ENCODE data around the gene CDC42EP4. TPM values are rescaled to one million over a fixed set of nuclear protein-coding genes. Genes with fewer than 3 reads are reported as not detected.

Gene CDC42EP4
- total RNA-seq, 1 experiment from 2014 or later = 48.4 TPM

DNA sequence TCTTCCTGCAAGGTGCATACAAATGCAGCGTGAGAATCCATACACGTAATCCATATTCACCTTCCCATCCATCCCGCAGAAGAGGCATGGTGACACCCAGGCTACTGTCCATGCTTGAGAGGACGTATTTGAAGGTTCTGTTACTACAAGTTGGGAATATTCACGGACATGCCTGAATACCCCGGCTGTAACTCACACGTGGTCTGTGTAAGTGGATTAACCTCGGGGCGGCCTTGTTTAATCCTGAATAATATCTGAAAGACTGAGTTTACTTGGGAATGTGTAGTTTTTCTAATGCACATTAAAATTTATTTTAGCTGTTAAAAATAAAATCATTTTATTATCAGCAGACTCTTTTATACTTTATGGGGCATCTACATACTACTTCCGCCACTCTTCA is 63.3 kb downstream of the CDC42EP4 start:
- intact Hi-C loops (cut with micrococcal nuclease; ENCODE audit: unreplicated experiment) = no loop called here
- Histone ChIP-seq H3K4me3 (no peak overlapping the region), H3K27me3 (ENCODE audit: insufficient read depth, low read depth) (no peaks in the 10 kb centered on the region), H3K4me2 (no peak overlapping the region), H3K9me3 (ENCODE audit: insufficient read depth, low read depth) (no peaks in the 10 kb centered on the region), H3K36me3 (ENCODE audit: low read depth) (no peaks in the 10 kb centered on the region), H3K79me2 (ENCODE audit: low read depth) (no peaks in the 10 kb centered on the region), H3K4me1 (replicated peaks; ENCODE audit: insufficient read depth) (no peaks in the 10 kb centered on the region), H2AFZ (no peak overlapping the region), H3K9me2 (ENCODE audit: insufficient read depth) (no peaks in the 10 kb centered on the region), H3F3A (ENCODE audit: insufficient read depth, low read depth) (no peaks in the 10 kb centered on the region), H4K20me1 (ENCODE audit: insufficient read depth) (no peaks in the 10 kb centered on the region), H3K27ac (no peak overlapping the region)
- BruUV-seq (replicated peaks) = no TSS peak
- ChIA-PET CTCF (interaction anchor here (0.6 to 1.4 kb wide), 2 partner anchors 122 to 360 kb away, joined by 3 read pairs; no protein-coding TSS in a partner anchor), POLR2A (ENCODE audit: unreplicated experiment) (no interaction called here)
- DNase-seq = no peak
- no peak for TF ChIP-seq EZH2 (IDR thresholded peaks at IDR 0.05; ENCODE audit: low read depth)
- TF ChIP-seq, protein P1, sequence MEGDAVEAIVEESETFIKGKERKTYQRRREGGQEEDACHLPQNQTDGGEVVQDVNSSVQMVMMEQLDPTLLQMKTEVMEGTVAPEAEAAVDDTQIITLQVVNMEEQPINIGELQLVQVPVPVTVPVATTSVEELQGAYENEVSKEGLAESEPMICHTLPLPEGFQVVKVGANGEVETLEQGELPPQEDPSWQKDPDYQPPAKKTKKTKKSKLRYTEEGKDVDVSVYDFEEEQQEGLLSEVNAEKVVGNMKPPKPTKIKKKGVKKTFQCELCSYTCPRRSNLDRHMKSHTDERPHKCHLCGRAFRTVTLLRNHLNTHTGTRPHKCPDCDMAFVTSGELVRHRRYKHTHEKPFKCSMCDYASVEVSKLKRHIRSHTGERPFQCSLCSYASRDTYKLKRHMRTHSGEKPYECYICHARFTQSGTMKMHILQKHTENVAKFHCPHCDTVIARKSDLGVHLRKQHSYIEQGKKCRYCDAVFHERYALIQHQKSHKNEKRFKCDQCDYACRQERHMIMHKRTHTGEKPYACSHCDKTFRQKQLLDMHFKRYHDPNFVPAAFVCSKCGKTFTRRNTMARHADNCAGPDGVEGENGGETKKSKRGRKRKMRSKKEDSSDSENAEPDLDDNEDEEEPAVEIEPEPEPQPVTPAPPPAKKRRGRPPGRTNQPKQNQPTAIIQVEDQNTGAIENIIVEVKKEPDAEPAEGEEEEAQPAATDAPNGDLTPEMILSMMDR (conservative IDR thresholded peaks at IDR 0.05) = no peak

DNA sequence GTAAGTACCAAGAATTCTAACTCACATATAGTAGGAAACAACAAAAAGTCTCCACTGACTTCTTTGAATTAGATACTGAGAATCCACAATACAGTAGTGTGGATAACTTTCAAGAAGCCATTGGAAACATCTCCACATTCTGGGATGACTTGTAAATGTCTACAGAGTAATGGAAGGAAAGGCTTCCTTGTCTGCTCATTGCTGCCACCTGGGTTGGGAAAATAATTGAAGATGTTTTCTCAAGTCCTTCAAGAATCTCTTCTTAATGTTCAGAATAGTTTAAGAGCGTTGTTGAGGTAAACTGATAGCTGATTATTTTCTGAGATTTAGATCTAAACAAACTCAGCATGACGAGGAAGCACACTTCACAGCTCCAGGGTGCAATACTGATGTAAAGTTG is 64.1 kb downstream of the CDC42EP4 start:
- H3K9me3 ChIP-seq (ENCODE audit: insufficient read depth, low read depth) = no peaks in the 10 kb centered on the region
- intact Hi-C loops (cut with micrococcal nuclease; ENCODE audit: unreplicated experiment) = no loop called here
- H3K79me2 ChIP-seq (ENCODE audit: low read depth) = no peaks in the 10 kb centered on the region
- H3K27ac ChIP-seq = no peak overlapping the region
- H3K4me3 ChIP-seq = no peak overlapping the region
- H4K20me1 ChIP-seq (ENCODE audit: insufficient read depth) = no peaks in the 10 kb centered on the region
- DNase-seq = no peak
- H3F3A ChIP-seq (ENCODE audit: insufficient read depth, low read depth) = no peaks in the 10 kb centered on the region
- no peaks in the 10 kb centered on the region for H3K27me3 ChIP-seq (ENCODE audit: insufficient read depth, low read depth)
- no peak for TF ChIP-seq EZH2 (IDR thresholded peaks at IDR 0.05; ENCODE audit: low read depth)
- TF ChIP-seq, protein P1 (conservative IDR thresholded peaks at IDR 0.05) = no peak; the same call in 1 of the 2 replicates
- no peaks in the 10 kb centered on the region for H3K4me1 ChIP-seq (replicated peaks; ENCODE audit: insufficient read depth)
- ChIA-PET CTCF (interaction anchor here (1.4 kb wide), 1 partner anchor 122 kb away, joined by 3 read pairs; no protein-coding TSS in a partner anchor), POLR2A (ENCODE audit: unreplicated experiment) (no interaction called here)
- H3K36me3 ChIP-seq (ENCODE audit: low read depth) = no peaks in the 10 kb centered on the region
- BruUV-seq (replicated peaks) = no TSS peak
- no peak overlapping the region for H3K4me2 ChIP-seq
- H2AFZ ChIP-seq = no peak overlapping the region
- no peaks in the 10 kb centered on the region for H3K9me2 ChIP-seq (ENCODE audit: insufficient read depth)

GRCh38 chr17:73240561-73240960 is 71.2 kb downstream of the CDC42EP4 start:
- POLR2A ChIA-PET (ENCODE audit: unreplicated experiment) = no interaction called here
- Histone ChIP-seq H2AFZ (no peak overlapping the region), H3K9me3 (ENCODE audit: insufficient read depth, low read depth) (no peaks in the 10 kb centered on the region), H3K36me3 (ENCODE audit: low read depth) (0 out of 2 replicates have a peak, but pooled peaks cover 5% of the 10 kb centered on the region), H3K27me3 (ENCODE audit: insufficient read depth, low read depth) (no peaks in the 10 kb centered on the region), H3K4me2 (no peak overlapping the region), H3K4me3 (no peak overlapping the region), H3K79me2 (ENCODE audit: low read depth) (no peaks in the 10 kb centered on the region), H3K9me2 (ENCODE audit: insufficient read depth) (no peaks in the 10 kb centered on the region), H3K4me1 (replicated peaks; ENCODE audit: insufficient read depth) (no peaks in the 10 kb centered on the region), H4K20me1 (ENCODE audit: insufficient read depth) (no peaks in the 10 kb centered on the region), H3K27ac (no peak overlapping the region), H3F3A (ENCODE audit: insufficient read depth, low read depth) (no peaks in the 10 kb centered on the region)
- DNase-seq = no peak
- intact Hi-C loops (cut with micrococcal nuclease; ENCODE audit: unreplicated experiment) = no loop called here
- no TSS peak for BruUV-seq (replicated peaks)
- CTCF ChIA-PET = no interaction called here
- TF ChIP-seq EZH2 (IDR thresholded peaks at IDR 0.05; ENCODE audit: low read depth) = no peak
- TF ChIP-seq, protein P1 (conservative IDR thresholded peaks at IDR 0.05) = no peak
